K562 (cell line): Measurements from ENCODE around the gene FBXW7. TPM values are rescaled to one million over a fixed set of nuclear protein-coding genes. Genes with fewer than 3 reads are reported as not detected.

Experiments used
- ARID3B ChIP-seq: fragments of 250-450 bp; sonication (Bioruptor Pico); IDR thresholded peaks from 2 replicates; pipeline ENCODE4 v1.4.0; 2020; ENCODE audit warnings: borderline replicate concordance
- BHLHE40 ChIP-seq: IDR thresholded peaks from 2 replicates; pipeline ENCODE4 v1.6.1; 2011; ENCODE audit warnings: low read length, improper control_type of control experiment
- NKRF ChIP-seq: fragments of 450-650 bp; IDR thresholded peaks from 2 replicates; pipeline ENCODE4 v1.6.1; 2016; ENCODE audit warnings: borderline replicate concordance
- PRDM10 ChIP-seq: fragments of 450-650 bp; IDR thresholded peaks from 2 replicates; pipeline ENCODE4 v1.6.1; 2018; ENCODE audit not compliant: partially characterized antibody
- ZNF217 ChIP-seq: sonication (generic); formaldehyde crosslinking; IDR thresholded peaks from 2 replicates; pipeline ENCODE4 v1.8.0; 2022; ENCODE audit warnings: mild to moderate bottlenecking, missing genetic modification reagents
- ZNF274 ChIP-seq: IDR thresholded peaks from 2 replicates; pipeline ENCODE4 v1.6.1; 2011; ENCODE audit warnings: low read depth, mild to moderate bottlenecking, low read length, moderate library complexity, borderline replicate concordance
- polyA plus RNA-seq, 8 experiments: library from polyadenylated mRNA; depleted of rRNA in 4 of 8; stranded (reverse) in 5 of 8; unstranded in 3 of 8; fragments of >200 nt; fragmentation: Nextera tagmentation in 2 of 8; fragmentation: Illumina TruSeq in 1 of 8; extraction: Ambion mirVana in 2 of 8; extraction: Trizol in 1 of 8; gene quantifications; 2 replicates each; pipeline versions ENCODE4 v1.2.1 to v1.2.3, GENCODE V29; 2011 to 2014; ENCODE audit warnings: inconsistent platforms in 1 of 8, missing spikeins in 1 of 8
- total RNA-seq, 7 experiments: library from RNA; depleted of rRNA in 6 of 7; stranded (reverse); fragments of >200 nt in 6 of 7; fragmentation: Illumina TruSeq in 2 of 7; extraction: Trizol in 2 of 7; gene quantifications; 2 replicates each; pipeline versions ENCODE4 v1.2.1 to v1.2.3, GENCODE V29; 2011 to 2021; ENCODE audit warnings: low replicate concordance in 1 of 7
- TF ChIP-seq, protein P1 (sequence below): fragments of 450-650 bp; IDR thresholded peaks from 2 replicates; pipeline ENCODE4 v1.6.1; 2016

The FBXW7 gene
- total and polyA plus RNA-seq, 9 of the 15 experiments (the other 6 are each of a cell fraction or from before 2014, with no cell fraction given), result 6.8 to 44.2 (median 16.4) TPM

DNA sequence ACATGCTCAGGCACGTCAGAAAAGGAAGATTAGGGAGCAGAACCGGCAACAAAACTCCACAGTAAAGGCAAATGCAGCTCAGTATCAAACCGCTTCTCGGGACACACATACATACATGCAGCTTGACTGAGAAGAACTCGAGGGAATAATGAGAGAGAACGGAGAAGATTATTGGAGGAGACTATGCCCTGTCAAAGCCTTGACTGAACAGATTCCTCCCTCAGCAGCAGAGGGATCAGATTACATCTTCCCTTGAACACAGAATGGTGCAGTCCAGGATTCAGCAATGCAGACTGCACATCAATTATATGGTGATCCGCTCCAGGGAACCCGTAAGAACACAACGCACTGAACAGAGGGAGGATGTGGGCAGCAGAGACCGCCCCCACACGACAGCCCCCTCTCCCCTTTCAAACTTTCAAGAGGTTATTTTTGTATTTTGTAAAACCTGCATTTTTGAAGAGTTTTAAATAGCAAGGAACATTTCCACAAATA, 183.2 kb downstream of the FBXW7 start (continued):
- peak; percentile 98 for TF ChIP-seq PRDM10
- TF ChIP-seq ZNF217, result no peak
- TF ChIP-seq, protein P1, sequence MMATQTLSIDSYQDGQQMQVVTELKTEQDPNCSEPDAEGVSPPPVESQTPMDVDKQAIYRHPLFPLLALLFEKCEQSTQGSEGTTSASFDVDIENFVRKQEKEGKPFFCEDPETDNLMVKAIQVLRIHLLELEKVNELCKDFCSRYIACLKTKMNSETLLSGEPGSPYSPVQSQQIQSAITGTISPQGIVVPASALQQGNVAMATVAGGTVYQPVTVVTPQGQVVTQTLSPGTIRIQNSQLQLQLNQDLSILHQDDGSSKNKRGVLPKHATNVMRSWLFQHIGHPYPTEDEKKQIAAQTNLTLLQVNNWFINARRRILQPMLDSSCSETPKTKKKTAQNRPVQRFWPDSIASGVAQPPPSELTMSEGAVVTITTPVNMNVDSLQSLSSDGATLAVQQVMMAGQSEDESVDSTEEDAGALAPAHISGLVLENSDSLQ, result peak; percentile 73
- no peak for TF ChIP-seq ZNF274
- TF ChIP-seq ARID3B (CRISPR knock-in tag), result no peak
- TF ChIP-seq NKRF, result no peak
- 0 out of 2 replicates have a peak, but pooled peaks have one; percentile 15 for TF ChIP-seq BHLHE40
